Measurements from ENCODE around the gene TRIM2.

TRIM2 gene

DNA sequence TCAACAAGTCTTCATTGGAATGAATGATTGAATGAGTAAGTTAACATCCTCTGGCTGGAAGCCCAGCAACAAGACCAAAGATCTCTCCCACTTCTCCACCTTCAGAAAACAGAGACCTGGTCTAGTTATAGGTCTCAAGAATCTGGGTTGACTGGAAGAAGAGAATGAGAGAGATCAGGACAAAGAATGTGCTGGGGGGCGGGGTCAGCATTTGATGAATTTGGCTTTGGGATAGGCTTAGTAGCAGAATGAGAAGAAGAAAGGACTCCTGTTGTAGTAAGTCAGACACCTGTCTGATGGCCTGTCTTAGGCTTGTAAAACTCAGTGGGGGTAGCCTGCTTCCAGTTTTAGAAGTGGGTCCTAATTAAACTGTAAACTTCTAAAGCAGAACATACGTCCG, 51.0 kb downstream of the TRIM2 start:
- no peak for DNase-seq

DNA sequence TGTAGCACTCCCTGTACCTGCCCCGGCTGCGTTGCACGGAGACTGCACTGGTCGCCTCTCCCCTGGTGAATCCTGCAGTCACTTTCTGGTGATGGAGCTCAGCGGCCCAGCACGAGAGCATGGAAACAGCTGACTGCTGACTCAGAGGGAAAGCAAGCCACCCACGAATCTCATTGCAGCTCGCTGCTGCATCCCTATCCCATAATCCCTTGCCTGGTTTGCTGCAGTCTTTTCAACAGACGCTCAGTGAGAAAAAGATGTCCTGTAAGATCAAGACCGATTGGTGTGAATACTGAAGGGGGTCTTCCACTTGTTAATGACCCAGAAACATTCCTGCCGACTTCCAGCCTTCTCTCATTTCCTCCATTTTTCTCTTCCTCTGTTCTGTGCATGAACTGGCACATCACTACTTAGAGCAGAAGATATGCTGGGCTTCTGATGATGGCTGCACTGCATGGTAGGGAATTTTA, 52.9 kb downstream of the TRIM2 start:
- no peak for DNase-seq

DNA sequence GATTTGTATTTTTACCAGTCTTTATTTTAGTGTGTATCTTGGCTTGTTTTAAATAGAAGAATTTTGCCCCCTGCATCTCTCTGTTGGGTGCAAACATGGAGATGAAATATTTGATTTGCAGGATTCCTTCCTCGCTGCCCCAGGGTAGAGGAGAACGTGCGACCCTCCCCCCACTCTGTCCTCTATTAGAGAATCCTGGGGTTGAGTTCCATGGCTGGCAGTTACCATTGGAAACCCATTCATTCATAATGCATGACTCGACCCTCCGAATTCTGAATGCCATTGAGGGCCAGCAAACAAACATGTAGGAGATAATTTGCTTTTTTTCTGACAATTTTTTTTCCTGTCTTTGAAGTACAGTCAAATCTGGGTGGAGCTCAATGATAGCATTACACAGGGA, 53.7 kb downstream of the TRIM2 start:
- DNase-seq: no peak

DNA sequence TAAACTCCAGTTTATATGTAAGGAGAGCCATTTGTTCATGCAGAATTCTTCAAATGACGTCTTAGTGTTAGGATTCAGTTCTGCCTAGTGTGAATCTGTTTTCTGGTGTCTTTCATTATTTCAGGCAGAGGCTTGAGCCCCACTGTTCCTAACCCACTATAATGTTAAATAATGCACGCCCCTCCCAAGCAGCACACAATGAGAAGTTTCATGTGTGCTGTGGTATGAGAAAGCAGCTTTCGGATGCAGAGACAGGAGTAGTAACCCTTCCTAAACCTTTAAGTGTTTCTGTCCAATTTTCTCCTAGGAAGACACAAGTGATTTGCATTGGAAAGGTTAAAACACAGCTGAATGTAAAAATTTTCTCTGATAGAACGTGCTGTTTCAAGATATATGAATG, 54.5 kb downstream of the TRIM2 start:
- no peak for DNase-seq

DNA sequence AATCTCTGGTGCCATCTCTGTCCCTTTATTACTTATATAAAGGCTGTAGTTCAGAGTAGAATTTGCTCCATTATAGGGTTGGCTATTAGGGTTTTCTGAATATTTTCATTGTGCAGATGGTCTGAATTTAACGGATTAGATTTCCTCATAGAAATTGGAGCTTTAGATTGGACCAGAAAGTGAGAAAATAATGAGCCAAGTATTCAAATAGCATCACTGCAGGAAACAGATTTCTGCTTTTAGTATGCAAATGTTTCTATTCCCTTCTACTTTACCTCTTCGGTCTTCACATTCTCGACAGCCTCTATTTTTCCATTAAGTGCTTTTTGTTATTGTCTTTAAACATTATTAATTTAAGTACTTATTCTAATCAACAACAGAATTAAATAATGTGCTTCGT, 55.4 kb downstream of the TRIM2 start:
- no peak for DNase-seq

DNA sequence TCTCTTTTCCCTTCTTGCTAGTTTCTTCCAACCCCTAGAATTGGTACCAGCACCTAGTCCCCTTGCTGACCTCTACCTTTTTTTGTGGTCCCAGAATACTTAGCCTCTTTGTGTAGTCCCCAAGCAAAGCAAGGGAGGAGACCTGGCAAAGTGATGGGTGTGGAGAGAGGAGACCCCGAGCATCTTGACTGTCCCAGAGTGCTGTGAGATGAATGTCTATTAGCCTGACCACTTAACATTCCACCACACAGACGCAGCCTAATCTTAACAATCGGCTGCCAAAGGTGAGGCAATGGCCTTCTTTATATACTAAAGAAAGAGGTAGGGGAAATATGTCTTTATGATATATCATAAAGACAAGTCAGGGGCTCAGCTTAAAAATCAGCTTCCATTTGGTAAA, 55.9 kb downstream of the TRIM2 start:
- no peak for DNase-seq

DNA sequence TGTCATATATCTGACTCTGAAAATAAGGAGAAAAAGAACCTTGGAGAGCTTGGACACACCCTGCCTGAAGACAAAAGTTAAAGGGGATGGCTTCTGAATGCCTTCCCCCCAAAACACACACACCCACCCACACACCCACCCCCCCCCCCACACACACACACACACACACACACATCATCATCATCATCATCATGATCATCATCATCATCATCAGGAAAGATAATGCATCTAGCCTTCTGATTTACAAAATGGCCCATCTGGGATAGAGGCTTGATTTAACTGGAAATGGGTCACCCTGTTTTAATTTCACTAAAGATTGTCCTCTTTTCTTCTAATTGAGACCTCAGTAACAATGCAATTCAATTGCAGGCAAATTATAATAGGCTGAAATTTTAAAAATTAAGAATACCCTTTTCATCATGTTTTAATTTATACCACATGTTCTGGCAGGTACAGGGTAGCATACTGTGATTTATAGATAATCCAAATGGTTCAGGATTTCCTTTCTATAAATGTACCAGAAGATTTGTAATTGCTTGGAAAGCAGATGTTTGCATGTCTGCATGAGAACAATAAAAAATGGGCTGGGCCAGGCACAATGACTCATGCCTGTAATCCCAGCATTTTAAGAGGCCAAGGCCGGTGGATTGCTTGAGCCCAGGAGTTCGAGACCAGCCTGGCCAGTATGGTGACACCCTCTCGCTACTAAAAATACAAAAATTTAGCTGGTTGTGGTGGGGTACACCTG, 56.5 kb downstream of the TRIM2 start:
- no peak for DNase-seq

DNA sequence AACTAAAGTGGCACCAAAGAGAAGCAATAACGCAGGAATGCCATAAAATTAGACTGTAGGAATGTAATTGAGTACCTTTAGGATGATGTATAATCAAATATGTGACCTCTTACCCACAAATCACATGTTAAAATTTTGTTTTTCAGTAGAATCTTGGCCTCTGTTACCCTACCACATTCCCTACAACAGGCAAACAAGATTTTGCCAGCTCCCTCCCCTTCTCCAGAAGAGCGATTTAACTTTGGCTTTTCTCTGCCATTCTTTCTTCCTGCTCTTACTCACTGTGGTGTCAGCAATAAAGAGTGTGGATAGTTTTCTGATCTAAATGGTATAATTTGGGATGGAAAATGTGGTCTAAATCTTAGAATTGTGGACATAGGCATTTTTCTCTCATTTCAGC, 57.2 kb downstream of the TRIM2 start:
- no peak for DNase-seq

DNA sequence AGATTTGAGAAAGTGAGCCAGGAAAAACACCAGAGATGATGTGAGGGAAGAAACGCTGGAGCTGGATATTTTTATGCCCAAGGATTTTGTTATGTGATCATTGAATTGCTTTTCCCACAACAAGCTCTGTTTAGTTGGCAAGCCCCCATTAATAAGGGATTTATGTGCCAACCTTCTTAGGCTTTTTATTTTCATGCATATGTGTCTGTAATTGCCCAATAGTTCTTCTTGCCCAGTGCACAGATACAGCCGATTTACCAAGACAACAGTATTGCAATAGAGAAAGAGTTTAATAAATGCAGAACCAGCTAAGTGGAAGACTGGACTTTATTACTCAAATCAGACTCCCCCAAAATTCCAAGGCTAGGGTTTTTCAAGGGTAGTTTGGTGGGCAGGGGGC, 57.7 kb downstream of the TRIM2 start:
- DNase-seq: no peak

DNA sequence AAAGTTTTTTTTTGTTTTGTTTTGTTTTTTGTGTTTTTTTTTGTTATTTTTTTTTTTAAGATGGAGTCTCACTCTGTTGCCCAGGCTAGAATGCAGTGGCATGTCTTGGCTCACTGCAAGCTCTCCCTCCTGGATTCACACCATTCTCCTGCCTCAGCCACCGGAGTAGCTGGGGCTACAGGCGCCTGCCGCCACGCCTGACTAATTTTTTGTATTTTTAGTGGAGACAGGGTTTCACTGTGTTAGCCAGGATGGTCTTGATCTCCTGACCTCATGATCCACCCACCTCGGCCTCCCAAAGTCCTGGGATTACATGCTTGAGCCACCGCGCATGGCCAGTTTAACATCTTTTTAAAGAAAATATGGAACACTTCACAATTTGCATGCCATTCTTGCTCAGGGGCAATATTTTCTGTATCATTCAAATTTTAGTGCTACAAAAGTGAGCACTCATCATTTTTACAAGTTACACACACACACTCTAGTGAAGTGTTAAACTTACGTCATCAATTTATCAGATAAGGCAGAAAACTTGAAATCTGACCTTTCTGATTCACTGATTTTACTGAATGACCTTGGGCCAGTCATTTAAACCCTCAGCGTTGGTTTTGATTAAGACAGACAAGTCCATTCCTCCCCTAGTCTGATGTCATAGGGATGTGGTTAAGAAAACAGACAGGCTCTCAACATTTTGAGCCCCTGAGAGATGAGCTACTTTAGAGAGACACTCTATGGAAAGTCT, 61.2 kb downstream of the TRIM2 start:
- no peak for DNase-seq

DNA sequence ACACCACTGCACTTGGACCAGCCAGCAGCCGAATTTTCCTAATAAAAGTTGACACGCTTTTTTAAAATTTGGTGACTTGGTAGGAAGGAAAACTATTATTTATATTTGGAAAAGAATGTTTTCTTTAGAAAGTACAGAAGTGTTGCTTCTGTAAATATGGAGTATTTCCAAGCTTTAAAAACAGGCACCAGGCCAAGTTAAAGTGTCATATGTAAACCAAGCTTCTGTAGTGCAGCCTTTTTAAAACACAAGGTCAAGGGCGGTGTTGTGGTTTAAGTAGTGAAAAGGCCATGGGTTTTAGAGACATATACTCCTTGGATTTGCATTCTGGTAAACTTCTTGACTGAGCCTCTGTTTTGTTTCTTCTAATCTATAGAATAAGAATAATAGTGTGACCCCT, 62.7 kb downstream of the TRIM2 start:
- DNase-seq: no peak

DNA sequence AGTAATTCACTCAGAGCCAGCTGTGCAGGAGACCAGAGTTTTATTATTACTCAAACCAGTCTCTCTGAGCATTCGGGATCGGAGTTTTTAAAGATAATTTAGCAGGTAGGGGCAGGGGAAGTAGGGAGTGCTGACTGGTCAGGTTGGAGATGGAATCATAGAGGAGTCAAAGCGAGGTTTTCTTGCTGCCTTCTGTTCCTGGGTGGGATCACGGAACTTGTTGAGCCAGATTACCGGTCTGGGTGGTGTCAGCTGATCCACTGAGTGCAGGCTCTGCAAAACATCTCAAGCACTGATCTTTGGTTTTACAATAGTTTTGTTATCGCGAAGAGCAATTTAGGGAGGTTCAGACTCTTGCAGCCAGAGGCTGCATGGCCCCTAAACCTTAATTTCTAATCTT, 63.6 kb downstream of the TRIM2 start:
- no peak for DNase-seq

DNA sequence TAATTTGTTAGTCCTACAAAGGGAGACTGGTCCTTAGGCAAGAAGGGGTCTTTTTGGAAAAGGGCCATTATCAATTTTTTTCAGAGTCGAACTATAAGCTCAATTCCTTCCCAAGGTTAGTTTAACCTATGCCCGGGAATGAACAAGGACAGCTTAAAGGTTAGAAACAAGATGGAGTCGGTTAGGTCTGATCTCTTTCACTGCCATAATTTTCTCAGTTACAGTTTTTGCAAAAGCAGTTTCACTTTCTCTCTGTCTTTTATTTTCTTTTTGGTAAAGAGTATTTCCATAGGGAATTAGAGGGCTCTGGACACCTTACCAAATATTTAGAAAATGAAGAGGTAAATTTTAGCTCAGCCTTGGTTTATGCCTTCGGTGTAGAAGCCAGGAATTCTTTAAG, 64.1 kb downstream of the TRIM2 start:
- no peak for DNase-seq

DNA sequence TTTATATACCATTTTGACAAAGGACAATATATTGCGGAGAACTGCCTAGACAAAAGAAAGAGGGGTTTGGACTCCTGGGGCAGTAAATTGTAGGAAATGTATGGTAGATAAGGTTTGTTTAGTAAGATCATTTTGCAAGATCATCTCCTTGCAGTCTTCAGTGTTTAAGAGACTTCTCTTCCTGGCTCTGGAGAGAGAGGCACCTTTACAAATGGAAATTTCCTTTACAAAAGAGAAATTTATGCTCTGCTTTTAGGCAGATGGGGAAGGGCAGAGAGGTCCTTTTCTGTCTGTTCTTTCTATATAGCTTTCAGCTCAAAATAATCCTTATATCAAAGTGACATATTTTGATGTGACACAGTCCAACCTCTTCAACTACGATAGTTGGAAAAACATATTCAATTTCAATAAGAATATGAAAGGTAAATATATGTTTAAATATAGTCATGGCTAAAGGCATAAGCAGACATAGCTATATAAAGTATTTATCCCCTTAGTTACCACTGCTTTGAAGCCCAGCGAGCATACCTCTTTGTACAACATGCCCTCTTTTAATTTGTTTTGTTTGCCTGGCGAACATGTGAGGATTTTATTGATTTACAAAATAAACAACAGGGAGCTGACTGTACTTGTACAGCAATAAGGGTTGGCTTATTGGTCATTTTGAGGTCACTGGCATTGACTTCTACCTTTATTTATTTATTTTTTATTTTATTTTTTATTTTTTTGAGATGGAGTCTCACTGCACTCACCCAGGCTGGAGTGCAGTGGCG, 65.2 kb downstream of the TRIM2 start:
- no peak for DNase-seq

DNA sequence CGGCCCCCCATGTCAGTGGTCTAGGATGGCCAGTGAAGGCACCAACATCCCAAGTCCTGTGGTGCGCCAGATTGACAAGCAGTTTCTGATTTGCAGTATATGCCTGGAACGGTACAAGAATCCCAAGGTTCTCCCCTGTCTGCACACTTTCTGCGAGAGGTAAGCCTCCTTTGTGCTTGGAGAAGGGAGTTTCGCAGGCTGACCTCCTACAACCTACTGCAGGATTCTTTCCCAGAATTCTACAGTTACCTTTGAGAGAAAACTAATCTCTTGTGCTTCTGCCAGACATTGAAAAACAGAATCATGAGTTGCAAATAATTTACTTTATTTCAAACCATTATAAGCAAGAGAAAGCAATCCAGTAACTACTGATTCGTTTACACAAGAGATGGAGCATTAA, 66.1 kb downstream of the TRIM2 start:
- DNase-seq: no peak

DNA sequence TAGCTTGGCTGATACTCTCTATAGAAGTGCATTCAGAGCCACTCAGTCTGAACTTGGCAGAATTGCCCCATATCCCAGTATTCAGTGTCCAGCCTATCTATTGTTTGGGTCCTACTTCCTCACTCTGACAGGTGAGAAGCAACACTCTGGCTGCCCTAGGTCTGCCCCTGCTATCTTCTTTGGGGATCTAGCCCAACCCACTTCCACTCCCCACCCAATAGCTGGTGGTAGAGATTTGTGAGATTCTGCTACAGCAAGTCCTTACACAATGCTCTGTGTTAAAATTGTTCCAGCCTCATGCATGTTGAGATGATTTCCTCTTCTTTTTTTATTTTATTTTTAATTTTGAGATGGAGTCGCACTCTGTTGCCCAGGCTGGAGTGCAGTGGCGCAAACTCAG, 67.6 kb downstream of the TRIM2 start:
- no peak for DNase-seq

DNA sequence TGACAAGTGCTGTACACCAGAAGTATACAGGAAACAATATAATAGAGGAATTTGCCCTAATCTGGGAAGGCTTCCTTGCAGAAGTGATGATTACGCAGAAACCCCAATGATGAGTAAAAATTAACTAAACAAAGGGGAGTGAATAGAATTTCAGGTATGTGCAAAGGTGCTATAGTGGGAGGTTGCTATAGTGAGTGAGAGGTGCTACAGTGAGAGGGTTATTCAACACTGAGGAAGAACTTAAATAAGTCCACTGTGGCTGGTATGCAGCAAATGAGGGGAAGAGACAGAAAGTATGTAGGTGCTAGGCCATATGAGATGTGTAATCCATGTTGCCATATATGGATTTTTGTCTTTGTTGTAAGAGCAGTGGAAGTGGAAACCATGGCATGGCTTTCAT, 69.5 kb downstream of the TRIM2 start:
- DNase-seq: no peak

DNA sequence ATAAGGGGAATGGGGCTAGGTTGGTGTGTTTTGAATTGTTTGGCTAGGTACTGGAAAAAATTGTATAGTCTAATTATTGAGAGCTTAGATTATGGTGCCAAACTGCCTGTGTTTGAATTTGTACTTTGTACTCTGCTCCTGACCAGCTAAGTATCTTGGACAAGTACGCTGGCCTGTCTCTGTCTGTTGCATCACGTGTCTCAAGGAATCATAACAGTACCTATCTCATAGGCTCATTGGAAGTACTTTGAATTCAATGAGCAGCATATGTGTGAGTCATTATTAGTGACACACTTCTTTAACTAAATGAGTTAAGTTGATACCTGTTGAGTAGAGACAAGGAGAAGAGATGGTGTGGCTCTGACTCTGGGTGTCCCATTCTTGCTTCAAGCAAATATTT, 70.7 kb downstream of the TRIM2 start:
- no peak for DNase-seq

DNA sequence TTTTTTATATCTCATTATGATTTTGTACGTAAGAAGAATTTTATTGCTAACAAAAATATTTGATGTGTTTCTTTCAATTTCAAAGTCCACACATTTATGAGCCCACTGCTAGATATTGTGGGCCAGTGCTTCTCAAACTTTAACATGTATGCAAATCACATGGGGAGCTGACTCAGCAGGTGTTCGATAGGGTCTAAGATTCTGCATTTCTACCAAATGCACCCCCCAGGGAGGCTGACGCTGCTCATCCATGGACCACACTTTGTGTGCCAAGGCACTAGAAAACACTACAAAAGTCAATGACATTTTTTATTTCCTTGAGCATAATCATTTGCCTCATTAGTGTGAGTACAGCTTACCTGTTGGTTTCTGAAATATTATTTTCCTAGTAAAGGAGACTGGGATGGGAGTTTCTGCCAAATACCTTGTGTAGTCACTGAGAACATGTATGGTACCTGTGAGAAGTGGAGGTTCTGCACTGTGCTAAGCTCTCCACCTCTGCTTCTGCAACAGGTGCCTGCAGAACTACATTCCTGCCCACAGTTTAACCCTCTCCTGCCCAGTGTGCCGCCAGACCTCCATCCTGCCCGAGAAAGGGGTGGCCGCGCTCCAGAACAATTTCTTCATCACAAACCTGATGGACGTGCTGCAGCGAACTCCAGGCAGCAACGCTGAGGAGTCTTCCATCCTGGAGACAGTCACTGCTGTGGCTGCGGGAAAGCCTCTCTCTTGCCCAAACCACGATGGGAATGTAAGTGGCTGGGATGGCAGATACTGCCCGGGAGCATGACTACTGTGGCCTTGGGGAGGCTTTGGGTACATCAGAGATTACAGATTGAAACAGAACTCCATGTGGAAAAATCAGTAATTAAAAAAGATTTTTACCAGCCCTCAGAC, 71.4 kb downstream of the TRIM2 start:
- DNase-seq: no peak

DNA sequence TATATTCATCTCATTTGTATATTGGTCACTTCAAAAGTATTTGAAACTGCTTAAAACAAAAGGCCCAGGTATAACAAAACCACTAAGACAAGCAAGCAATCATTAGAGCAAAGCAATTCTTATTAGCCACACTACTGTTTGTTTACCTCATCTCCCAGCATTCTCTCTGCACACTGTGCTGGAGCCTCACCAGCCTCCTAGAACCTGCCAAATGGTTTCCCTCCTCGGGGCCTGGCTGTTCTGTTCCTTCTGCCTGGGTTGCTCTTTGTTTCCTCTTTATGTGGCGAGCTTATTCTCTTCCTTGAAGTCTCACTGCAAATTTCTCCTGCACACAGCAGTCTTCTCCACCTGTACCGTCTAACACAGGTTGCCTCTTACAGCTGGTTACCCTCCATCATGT, 72.7 kb downstream of the TRIM2 start:
- DNase-seq: no peak

DNA sequence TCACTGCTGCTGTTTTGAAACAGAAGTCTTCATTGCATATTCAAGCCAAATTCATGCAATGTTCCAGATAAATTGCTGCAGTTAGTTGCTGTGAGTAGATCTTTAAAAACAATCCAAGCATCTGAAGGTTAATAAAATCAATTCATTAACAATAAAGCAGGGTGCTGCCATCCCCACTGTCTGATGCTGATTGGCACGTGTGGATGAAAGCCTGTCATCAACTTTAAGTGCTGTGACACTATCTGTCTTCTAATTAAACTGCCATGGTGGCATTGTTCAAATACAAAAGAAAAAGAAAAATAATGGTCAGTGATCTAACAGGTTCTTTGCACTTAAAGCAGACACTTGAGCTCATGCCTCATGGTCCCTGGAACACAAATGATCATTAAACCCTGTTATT, 77.2 kb downstream of the TRIM2 start:
- no peak for DNase-seq

DNA sequence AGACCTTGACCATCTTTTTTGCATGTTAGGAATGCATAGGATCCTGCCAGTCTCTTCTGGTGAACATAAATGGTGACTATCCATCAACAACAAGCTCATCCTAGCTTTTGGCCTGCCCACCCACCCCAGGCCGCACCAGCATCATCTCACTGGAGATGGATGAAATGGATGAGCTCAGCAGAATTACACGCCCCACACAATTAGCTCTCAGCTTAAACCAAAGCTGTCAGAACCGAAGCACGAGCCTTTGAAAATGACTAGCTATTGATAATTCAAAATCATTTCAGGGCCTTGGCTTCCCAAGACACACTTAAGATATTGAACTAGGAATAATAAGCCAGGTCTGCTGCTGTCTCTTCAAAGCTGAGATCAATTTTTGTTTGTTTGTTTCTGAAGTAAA, 77.8 kb downstream of the TRIM2 start:
- DNase-seq: no peak

DNA sequence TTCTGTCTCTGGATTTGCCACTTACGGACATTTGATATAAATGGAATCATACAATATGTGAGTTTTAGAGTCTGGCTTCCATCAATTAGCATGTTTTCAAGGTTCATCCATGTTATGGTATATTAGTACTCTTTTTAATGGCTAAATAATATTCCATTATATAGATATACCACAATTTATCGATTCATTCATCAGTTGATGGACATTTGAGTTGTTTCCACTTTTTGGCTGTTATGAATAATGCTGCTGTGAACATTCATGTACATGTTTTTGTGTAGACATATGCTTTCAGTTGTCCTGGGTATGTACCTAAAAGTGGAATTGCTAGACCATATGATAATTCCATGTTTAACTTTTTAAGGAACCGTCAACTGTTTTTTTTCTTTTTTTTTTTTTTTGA, 79.0 kb downstream of the TRIM2 start:
- no peak for DNase-seq

All from NCI-H524 treated with DMSO at 0.1 percent for 48 hours (cell line).